Measurements from ENCODE around the gene LAMA5. TPM values are rescaled to one million over a fixed set of nuclear protein-coding genes. Genes with fewer than 3 reads are reported as not detected.

The LAMA5 gene
- total RNA-seq, 4 donors from 2014 or later = 45.5 to 115 (median 62.5) TPM

DNA sequence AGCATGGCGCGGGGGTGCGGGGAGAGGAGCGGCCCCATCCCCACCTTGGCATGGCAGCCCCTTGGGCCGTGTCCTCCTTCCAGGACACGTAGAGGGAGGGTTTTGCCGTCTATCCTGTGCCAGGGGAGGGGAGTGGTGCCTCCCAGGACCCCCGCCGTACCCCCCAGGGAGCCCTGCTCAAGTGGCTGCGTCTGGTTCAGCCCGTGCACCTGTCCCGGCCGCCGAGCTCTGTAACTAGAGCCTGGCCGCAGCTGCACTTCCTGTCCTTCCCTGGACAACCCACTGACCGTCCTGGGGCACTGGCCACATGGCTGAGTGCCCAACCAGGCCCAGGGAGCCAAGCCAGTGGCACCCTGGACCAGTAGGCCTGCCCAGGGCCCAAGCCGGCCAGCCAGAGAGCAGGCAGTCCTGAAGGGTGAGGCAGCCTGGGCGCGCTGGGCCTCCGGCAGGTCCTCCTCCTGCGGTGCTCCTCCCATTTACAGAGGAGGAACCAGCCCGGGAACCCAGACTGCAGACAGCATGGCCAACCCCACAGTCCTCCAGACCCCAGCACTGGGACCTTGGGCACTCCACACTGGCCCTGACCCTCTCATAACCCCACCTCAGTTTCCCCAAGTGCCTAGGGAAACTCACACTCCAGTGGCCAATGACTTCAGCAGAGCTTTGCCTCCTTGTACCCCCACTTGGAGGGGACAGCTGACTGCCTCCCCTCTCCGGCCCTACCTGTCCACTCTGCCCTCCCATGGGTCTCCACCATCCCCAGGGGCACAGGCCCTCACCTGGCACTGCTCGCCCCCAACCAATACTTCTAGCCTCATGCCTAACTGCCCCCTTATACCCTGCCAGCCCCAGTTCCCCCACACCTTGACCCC, 8.7 kb downstream of the LAMA5 start:
- TF ChIP-seq, protein P1, sequence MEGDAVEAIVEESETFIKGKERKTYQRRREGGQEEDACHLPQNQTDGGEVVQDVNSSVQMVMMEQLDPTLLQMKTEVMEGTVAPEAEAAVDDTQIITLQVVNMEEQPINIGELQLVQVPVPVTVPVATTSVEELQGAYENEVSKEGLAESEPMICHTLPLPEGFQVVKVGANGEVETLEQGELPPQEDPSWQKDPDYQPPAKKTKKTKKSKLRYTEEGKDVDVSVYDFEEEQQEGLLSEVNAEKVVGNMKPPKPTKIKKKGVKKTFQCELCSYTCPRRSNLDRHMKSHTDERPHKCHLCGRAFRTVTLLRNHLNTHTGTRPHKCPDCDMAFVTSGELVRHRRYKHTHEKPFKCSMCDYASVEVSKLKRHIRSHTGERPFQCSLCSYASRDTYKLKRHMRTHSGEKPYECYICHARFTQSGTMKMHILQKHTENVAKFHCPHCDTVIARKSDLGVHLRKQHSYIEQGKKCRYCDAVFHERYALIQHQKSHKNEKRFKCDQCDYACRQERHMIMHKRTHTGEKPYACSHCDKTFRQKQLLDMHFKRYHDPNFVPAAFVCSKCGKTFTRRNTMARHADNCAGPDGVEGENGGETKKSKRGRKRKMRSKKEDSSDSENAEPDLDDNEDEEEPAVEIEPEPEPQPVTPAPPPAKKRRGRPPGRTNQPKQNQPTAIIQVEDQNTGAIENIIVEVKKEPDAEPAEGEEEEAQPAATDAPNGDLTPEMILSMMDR (IDR thresholded peaks at IDR 0.05) = no peak
- ATAC-seq (ENCODE audit: low FRiP score) (no peak), DNase-seq (ENCODE audit: low spot score) (no peak)

DNA sequence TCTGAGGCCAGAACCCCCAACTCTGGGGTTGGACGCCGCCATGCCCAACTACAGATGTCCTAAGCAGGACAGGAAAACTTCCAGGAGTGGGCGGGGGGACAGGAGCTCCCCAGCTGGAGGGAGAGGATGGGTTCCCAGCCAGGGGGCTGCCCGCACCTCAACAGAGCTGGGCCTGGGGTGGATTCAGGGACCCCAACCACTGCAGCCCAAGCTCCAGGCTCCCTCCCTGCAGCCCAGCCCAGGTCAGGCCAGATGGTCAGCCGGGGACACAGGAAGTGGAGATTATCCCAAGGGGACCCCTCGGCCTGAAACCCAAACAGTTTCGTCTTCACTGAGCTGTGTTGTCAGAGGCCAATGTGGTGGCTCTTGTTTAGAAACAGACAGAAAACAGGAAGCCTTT, 9.4 kb downstream of the LAMA5 start:
- TF ChIP-seq, protein P1 (IDR thresholded peaks at IDR 0.05) = no peak
- no peak for DNase-seq (ENCODE audit: low spot score)
- ATAC-seq (ENCODE audit: low FRiP score) = no peak

DNA sequence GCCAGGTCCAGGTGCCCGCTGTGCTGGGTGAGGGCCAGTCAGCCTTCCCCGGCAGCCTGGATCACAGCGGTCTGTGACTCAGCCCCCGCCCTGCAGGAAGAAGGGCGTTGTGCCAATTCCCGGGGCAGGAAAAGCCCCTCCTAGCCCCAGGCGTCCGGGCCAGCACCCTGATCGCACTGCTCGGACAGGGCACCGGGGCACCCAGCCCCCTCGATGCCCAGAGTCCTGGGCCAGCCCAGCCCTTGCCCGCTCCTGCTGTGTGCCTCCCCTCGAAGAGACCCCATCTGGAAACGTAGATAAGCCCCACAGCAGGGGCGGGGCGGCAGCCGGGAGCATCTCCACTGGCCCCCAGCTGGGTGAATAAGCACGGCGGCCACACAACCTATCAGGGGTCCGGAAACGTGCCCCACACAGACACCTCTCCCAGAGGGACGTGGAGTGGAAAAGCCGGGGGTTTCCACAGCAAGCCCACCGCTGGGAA, 9.9 kb downstream of the LAMA5 start:
- TF ChIP-seq, protein P1 (IDR thresholded peaks at IDR 0.05) = no peak
- no peak for DNase-seq (ENCODE audit: low spot score)
- ATAC-seq (ENCODE audit: low FRiP score) = peak; percentile 45

DNA sequence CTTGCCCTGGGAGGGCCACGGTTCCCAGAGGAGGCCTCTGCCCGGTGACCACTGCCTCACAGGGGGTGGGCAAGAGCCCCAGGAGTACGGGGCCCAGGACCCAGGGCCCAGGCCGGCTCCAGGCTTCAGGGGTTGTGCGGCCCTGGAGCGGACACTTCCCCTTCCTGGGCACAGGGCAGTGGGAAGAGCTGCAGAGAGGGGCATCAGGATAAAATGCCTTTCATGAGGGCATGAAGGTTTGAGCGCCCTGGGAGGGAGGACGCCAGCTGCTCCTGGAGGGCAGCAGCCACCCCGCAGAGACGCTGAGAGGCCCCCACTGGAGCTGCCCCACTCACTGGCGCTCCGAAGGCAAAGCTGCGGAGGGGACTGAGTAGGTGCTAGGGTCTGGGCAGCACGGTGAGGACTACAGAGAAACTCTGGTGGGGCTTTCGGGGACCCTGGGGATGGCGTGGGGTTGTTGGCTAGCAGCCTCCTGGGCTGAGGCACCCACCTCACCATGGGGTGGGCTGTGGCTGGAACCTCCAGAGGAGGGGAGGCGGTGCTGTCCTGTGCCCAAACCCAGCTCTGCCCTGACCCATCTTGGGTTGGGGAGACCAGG, 10.4 kb downstream of the LAMA5 start:
- ATAC-seq (ENCODE audit: low FRiP score) = no peak
- no peak for DNase-seq (ENCODE audit: low spot score)
- TF ChIP-seq, protein P1 (IDR thresholded peaks at IDR 0.05) = no peak

DNA sequence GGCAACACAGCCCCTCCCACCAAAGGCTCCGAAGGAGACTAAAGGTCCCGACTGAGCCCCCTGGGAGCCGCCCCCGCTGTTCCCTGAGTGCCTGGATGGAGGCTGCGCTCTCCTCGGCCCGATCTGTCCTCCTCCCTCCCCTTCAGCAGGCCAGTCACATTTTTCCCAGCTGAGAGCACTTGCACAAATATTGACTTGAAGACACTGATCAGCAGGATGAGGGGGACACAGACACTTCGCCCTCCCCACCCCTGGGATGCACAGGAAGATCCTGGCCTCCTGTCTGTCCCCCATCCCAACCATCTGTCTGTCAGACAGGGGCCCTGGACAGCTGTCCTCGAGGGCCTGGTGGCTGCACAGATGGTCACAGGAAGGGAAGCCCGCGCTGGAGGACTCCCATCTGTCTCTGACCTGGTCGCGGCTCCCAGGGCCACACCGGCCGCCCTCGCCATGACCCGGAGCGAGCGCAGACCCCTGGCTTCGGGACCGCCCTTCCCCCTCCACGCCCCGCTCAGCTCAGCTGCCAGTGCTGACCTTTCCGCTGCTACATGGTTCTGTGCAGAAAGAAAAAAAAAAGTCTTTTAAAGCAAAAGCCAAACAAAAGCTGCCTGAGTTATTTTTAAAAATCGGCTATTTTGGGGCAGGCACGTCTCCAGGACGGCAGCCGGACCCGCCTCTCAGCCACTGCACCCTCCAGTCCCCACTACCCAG, 11.1 kb downstream of the LAMA5 start:
- no peak for ATAC-seq (ENCODE audit: low FRiP score)
- TF ChIP-seq, protein P1 (IDR thresholded peaks at IDR 0.05) = no peak
- DNase-seq (ENCODE audit: low spot score) = no peak

DNA sequence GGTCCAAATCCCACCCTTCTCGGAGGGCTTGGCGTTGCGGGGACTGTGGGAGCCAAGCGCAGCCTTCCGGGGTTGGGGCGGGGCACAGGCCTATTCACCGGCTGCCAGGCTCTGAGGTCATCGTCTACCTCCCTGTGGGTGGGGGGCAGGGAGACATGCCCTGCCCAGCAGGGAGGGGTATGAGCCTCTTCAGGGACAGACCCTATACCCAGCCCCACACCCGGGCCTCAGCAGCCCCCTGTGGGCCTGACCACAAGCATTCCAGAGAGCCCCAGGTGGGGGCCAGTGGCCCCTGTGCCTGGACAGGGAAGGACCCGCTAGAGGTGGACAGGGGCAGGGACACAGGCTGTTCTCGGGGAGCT, 11.6 kb downstream of the LAMA5 start:
- peak; percentile 18 for ATAC-seq (ENCODE audit: low FRiP score)
- TF ChIP-seq, protein P1 (IDR thresholded peaks at IDR 0.05) = no peak
- DNase-seq (ENCODE audit: low spot score) = no peak

Data from omental fat pad (tissue), 4 donors.